Measurements from ENCODE around the gene ATR. TPM values are rescaled to one million over a fixed set of nuclear protein-coding genes. Genes with fewer than 3 reads are reported as not detected.
"Not testable (repeated sequence)": the region's sequence is repeated elsewhere in the genome, so short reads cannot be mapped to it uniquely, and the experiment has no call there.

Gene ATR
- total RNA-seq, 1 experiment from 2014 or later, result 15.6 TPM

GRCh38 chr3:142609136-142609535, 30.6 kb upstream of the ATR start:
- Histone ChIP-seq H3K4me3 (ENCODE audit: low read length) (no peak overlapping the region), H3K27me3 (ENCODE audit: low read length) (no peaks in the 10 kb centered on the region), H3K9ac (ENCODE audit: low read length) (no peak overlapping the region), H3K27ac (ENCODE audit: low read length) (no peak overlapping the region), H3K9me2 (replicated peaks; ENCODE audit: low read length) (no peaks in the 10 kb centered on the region), H2AFZ (ENCODE audit: low read length) (no peak overlapping the region), H3K4me2 (ENCODE audit: low read length) (no peak overlapping the region), H3K79me2 (ENCODE audit: low read length) (0 out of 2 replicates have a peak, but pooled peaks cover 6% of the 10 kb centered on the region), H3F3A (ENCODE audit: low read length, unreplicated experiment) (no peaks in the 10 kb centered on the region), H4K20me1 (ENCODE audit: low read length) (no peaks in the 10 kb centered on the region), H3K4me1 (ENCODE audit: insufficient read depth, low read length) (peaks cover 15% of the 10 kb centered on the region), H3K36me3 (ENCODE audit: low read depth, low read length) (no peaks in the 10 kb centered on the region), H3K9me3 (ENCODE audit: low read length) (no peaks in the 10 kb centered on the region)
- intact Hi-C loops (cut with micrococcal nuclease), result no loop called here
- BruUV-seq (replicated peaks), result no TSS peak
- peak; percentile 55 for DNase-seq
- CTCF ChIA-PET, result interaction anchor here (1.5 kb wide), 1 partner anchor 72 kb away, joined by 3 read pairs; no protein-coding TSS in a partner anchor
- POLR2A ChIA-PET (ENCODE audit: unreplicated experiment), result interaction anchor here (0.5 to 0.7 kb wide), 2 partner anchors 278 to 731 kb away, joined by 4 to 7 read pairs; no protein-coding TSS in a partner anchor
- ATAC-seq, result no peak
- TF ChIP-seq EZH2 (IDR thresholded peaks at IDR 0.05; ENCODE audit: low read length, unreplicated experiment) (no peak), CTCF (conservative IDR thresholded peaks at IDR 0.05; ENCODE audit: low read depth, low read length) (no peak), EZH2phosphoT487 (IDR thresholded peaks at IDR 0.05; ENCODE audit: borderline replicate concordance, low read length) (no peak)

- H3K36me3 ChIP-seq (ENCODE audit: low read depth, low read length), result no peaks in the 10 kb centered on the region
- H2AFZ ChIP-seq (ENCODE audit: low read length), result no peak overlapping the region
- no peaks in the 10 kb centered on the region for H3K27me3 ChIP-seq (ENCODE audit: low read length)
- ChIA-PET POLR2A (ENCODE audit: unreplicated experiment) (interaction anchor here (0.5 to 0.7 kb wide), 2 partner anchors 278 to 730 kb away, joined by 4 to 7 read pairs; no protein-coding TSS in a partner anchor), CTCF (interaction anchor here (1.5 kb wide), 1 partner anchor 72 kb away, joined by 3 read pairs; no protein-coding TSS in a partner anchor)
- no TSS peak for BruUV-seq (replicated peaks)
- intact Hi-C loops (cut with micrococcal nuclease), result no loop called here
- H3K4me2 ChIP-seq (ENCODE audit: low read length), result no peak overlapping the region
- 0 out of 2 replicates have a peak, but pooled peaks cover 6% of the 10 kb centered on the region for H3K79me2 ChIP-seq (ENCODE audit: low read length)
- no peak overlapping the region for H3K9ac ChIP-seq (ENCODE audit: low read length)
- ATAC-seq (no peak), DNase-seq (no peak)
- no peak overlapping the region for H3K4me3 ChIP-seq (ENCODE audit: low read length)
- no peaks in the 10 kb centered on the region for H4K20me1 ChIP-seq (ENCODE audit: low read length)
- peaks cover 10% of the 10 kb centered on the region for H3K4me1 ChIP-seq (ENCODE audit: insufficient read depth, low read length)
- no peaks in the 10 kb centered on the region for H3F3A ChIP-seq (ENCODE audit: low read length, unreplicated experiment)
- H3K27ac ChIP-seq (ENCODE audit: low read length), result no peak overlapping the region
- no peaks in the 10 kb centered on the region for H3K9me3 ChIP-seq (ENCODE audit: low read length)
- TF ChIP-seq CTCF (conservative IDR thresholded peaks at IDR 0.05; ENCODE audit: low read depth, low read length) (no peak), EZH2 (IDR thresholded peaks at IDR 0.05; ENCODE audit: low read length, unreplicated experiment) (no peak), EZH2phosphoT487 (IDR thresholded peaks at IDR 0.05; ENCODE audit: borderline replicate concordance, low read length) (no peak)
- H3K9me2 ChIP-seq (replicated peaks; ENCODE audit: low read length), result no peaks in the 10 kb centered on the region
Measured at GRCh38 chr3:142608631-142609030, 30.1 kb upstream of the ATR start.

- peaks cover 12% of the 10 kb centered on the region for H3K79me2 ChIP-seq (ENCODE audit: low read length)
- H3K36me3 ChIP-seq (ENCODE audit: low read depth, low read length), result no peaks in the 10 kb centered on the region
- ATAC-seq, result no peak
- intact Hi-C loops (cut with micrococcal nuclease), result no loop called here
- H3K4me3 ChIP-seq (ENCODE audit: low read length), result no peak overlapping the region
- no peak overlapping the region for H3K27ac ChIP-seq (ENCODE audit: low read length)
- H3K4me2 ChIP-seq (ENCODE audit: low read length), result no peak overlapping the region
- no peak overlapping the region for H2AFZ ChIP-seq (ENCODE audit: low read length)
- CTCF ChIA-PET, result no interaction called here
- no peaks in the 10 kb centered on the region for H3K9me2 ChIP-seq (replicated peaks; ENCODE audit: low read length)
- TF ChIP-seq CTCF (conservative IDR thresholded peaks at IDR 0.05; ENCODE audit: low read depth, low read length) (no peak), EZH2 (IDR thresholded peaks at IDR 0.05; ENCODE audit: low read length, unreplicated experiment) (no peak), EZH2phosphoT487 (IDR thresholded peaks at IDR 0.05; ENCODE audit: borderline replicate concordance, low read length) (no peak)
- no TSS peak for BruUV-seq (replicated peaks)
- H3K9ac ChIP-seq (ENCODE audit: low read length), result no peak overlapping the region
- H3F3A ChIP-seq (ENCODE audit: low read length, unreplicated experiment), result no peaks in the 10 kb centered on the region
- POLR2A ChIA-PET (ENCODE audit: unreplicated experiment), result no interaction called here
- no peaks in the 10 kb centered on the region for H3K27me3 ChIP-seq (ENCODE audit: low read length)
- 0 out of 2 replicates have a peak, but pooled peaks cover 2% of the 10 kb centered on the region for H3K4me1 ChIP-seq (ENCODE audit: insufficient read depth, low read length)
- H4K20me1 ChIP-seq (ENCODE audit: low read length), result no peaks in the 10 kb centered on the region
- H3K9me3 ChIP-seq (ENCODE audit: low read length), result no peaks in the 10 kb centered on the region
- DNase-seq, result no peak
Measured at GRCh38 chr3:142604940-142605339, 26.4 kb upstream of the ATR start.

- H4K20me1 ChIP-seq (ENCODE audit: low read length); H3K27ac ChIP-seq (ENCODE audit: low read length); H3K4me1 ChIP-seq (ENCODE audit: insufficient read depth, low read length); H2AFZ ChIP-seq (ENCODE audit: low read length); intact Hi-C loops (cut with micrococcal nuclease); H3K27me3 ChIP-seq (ENCODE audit: low read length); H3K4me3 ChIP-seq (ENCODE audit: low read length); H3F3A ChIP-seq (ENCODE audit: low read length, unreplicated experiment); BruUV-seq (replicated peaks); H3K9me3 ChIP-seq (ENCODE audit: low read length); H3K4me2 ChIP-seq (ENCODE audit: low read length); H3K9me2 ChIP-seq (replicated peaks; ENCODE audit: low read length); H3K36me3 ChIP-seq (ENCODE audit: low read depth, low read length); DNase-seq; ATAC-seq; H3K9ac ChIP-seq (ENCODE audit: low read length): not testable (repeated sequence)
- ChIA-PET CTCF (interaction anchor here (0.6 to 0.8 kb wide), 2 partner anchors 16 to 22 kb away, joined by 3 to 4 read pairs; no protein-coding TSS in a partner anchor), POLR2A (ENCODE audit: unreplicated experiment) (interaction anchor here (0.6 kb wide), 1 partner anchor 76 kb away, joined by 9 read pairs; no protein-coding TSS in a partner anchor)
- peaks cover 21% of the 10 kb centered on the region for H3K79me2 ChIP-seq (ENCODE audit: low read length)
Measured at GRCh38 chr3:142603386-142603705, 24.8 kb upstream of the ATR start.
